ENCODE results near the gene PJVK. TPM values are rescaled to one million over a fixed set of nuclear protein-coding genes. Genes with fewer than 3 reads are reported as not detected.
"Not testable (repeated sequence)": the region's sequence is repeated elsewhere in the genome, so short reads cannot be mapped to it uniquely, and the experiment has no call there.

The PJVK gene
- polyA plus RNA-seq, 1 of the 3 experiments (the other 2 are of a cell fraction), result 5.3 TPM

DNA sequence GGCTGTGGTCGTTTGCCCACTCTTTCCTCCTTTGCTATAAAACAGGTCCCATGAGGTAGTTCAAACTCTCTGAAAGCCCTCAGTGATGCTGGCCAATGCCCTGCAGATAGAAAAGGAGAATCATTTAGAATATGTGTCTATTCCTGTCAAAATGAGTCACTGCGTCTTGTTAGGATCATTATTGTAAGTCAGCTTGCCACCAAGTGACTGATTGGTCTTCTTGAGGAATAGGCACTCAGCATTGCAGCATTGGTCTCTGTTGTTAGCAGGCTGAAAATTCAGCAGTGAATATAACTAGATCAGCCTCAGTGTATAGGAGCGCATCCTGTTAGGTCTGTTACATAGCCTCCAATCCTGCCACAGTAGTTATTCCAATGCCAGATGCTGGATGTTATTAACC is 29.1 kb upstream of the PJVK start (continued):
- TF ChIP-seq, protein P1, sequence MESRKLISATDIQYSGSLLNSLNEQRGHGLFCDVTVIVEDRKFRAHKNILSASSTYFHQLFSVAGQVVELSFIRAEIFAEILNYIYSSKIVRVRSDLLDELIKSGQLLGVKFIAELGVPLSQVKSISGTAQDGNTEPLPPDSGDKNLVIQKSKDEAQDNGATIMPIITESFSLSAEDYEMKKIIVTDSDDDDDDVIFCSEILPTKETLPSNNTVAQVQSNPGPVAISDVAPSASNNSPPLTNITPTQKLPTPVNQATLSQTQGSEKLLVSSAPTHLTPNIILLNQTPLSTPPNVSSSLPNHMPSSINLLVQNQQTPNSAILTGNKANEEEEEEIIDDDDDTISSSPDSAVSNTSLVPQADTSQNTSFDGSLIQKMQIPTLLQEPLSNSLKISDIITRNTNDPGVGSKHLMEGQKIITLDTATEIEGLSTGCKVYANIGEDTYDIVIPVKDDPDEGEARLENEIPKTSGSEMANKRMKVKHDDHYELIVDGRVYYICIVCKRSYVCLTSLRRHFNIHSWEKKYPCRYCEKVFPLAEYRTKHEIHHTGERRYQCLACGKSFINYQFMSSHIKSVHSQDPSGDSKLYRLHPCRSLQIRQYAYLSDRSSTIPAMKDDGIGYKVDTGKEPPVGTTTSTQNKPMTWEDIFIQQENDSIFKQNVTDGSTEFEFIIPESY (IDR thresholded peaks at IDR 0.05; ENCODE audit: borderline replicate concordance, low read depth), result no peak
- TF ChIP-seq CTCF (IDR thresholded peaks at IDR 0.05) (no peak), NRF1 (IDR thresholded peaks at IDR 0.05; ENCODE audit: low read depth, low read length) (no peak), FOSL2 (IDR thresholded peaks at IDR 0.05; ENCODE audit: borderline replicate concordance, low read depth) (no peak), RFX5 (IDR thresholded peaks at IDR 0.05; ENCODE audit: low read length) (no peak), POLR2AphosphoS5 (IDR thresholded peaks at IDR 0.05; ENCODE audit: low read depth, low read length) (no peak), FOXJ3 (CRISPR knock-in tag; IDR thresholded peaks at IDR 0.05) (no peak), GATA2 (CRISPR knock-in tag; IDR thresholded peaks at IDR 0.05) (no peak), RCOR1 (IDR thresholded peaks at IDR 0.05; ENCODE audit: low read length) (no peak), YY1 (IDR thresholded peaks at IDR 0.05; ENCODE audit: low read depth) (no peak), ELF1 (IDR thresholded peaks at IDR 0.05) (no peak)
- TF ChIP-seq, protein P2, sequence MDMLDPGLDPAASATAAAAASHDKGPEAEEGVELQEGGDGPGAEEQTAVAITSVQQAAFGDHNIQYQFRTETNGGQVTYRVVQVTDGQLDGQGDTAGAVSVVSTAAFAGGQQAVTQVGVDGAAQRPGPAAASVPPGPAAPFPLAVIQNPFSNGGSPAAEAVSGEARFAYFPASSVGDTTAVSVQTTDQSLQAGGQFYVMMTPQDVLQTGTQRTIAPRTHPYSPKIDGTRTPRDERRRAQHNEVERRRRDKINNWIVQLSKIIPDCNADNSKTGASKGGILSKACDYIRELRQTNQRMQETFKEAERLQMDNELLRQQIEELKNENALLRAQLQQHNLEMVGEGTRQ (IDR thresholded peaks at IDR 0.05; ENCODE audit: borderline replicate concordance, low read depth, low read length), result no peak

- POLR2A ChIA-PET; H3K4me3 ChIP-seq (ENCODE audit: low read depth in 2 of 2, low read length in 1 of 2); H3K9ac ChIP-seq; H3K9me3 ChIP-seq; H3K4me2 ChIP-seq; H4K20me1 ChIP-seq (ENCODE audit: insufficient read depth); H3K27ac ChIP-seq (ENCODE audit: low read depth in 2 of 2, low read length in 1 of 2); H3F3A ChIP-seq (replicated peaks; ENCODE audit: insufficient read depth); H3K4me1 ChIP-seq (ENCODE audit: control insufficient read depth in 1 of 2, insufficient read depth in 2 of 2, low read depth in 1 of 2, low read length in 1 of 2); H3K27me3 ChIP-seq (ENCODE audit: insufficient read depth); DNase-seq; H2AFZ ChIP-seq (ENCODE audit: low read depth); H3K9me2 ChIP-seq: not testable (repeated sequence)
- WGBS (ENCODE audit: low lambda C conversion rate), result 97% methylated on average over 5 of the region's 5 CpGs
- CTCF ChIA-PET, result interaction anchor here (1.2 to 2.2 kb wide), 2 partner anchors 9 to 292 kb away, joined by 4 to 10 read pairs; no protein-coding TSS in a partner anchor
- H3K36me3 ChIP-seq (replicated peaks in 1 of 2; ENCODE audit: control insufficient read depth in 1 of 2, insufficient read depth in 2 of 2, low read length in 1 of 2), result peaks cover 10 to 21% of the 10 kb centered on the region in 2 experiments
- peaks cover 30% of the 10 kb centered on the region for H3K79me2 ChIP-seq (ENCODE audit: insufficient read depth)
These were observed 27.4 kb upstream of the PJVK start for GRCh38 chr2:178423746-178424145.

Data from SK-N-SH (cell line).